ENCODE results near the gene NCOA1.
"Not testable (repeated sequence)": the region's sequence is repeated elsewhere in the genome, so short reads cannot be mapped to it uniquely, and the experiment has no call there.

Gene NCOA1

DNA sequence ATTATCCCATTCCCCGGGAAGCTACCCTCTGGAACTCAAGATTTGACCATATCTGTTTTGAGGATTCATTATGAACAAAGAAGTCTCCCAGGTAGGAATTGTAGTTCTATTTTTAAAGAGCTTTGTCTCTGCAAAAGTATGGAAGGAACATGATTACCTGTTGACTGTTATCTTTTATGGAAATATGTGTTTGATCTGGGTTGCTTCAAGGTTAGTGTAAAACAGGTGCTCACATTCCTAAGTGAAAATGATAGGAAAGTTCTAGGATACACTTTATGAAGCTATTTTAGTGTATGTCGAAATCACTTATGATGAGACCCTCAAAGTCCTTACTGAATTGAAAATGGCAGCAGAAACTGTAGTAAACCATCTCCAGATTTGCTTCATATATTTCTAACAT lies 153.0 kb downstream of the NCOA1 start:
- DNase-seq, result no peak

DNA sequence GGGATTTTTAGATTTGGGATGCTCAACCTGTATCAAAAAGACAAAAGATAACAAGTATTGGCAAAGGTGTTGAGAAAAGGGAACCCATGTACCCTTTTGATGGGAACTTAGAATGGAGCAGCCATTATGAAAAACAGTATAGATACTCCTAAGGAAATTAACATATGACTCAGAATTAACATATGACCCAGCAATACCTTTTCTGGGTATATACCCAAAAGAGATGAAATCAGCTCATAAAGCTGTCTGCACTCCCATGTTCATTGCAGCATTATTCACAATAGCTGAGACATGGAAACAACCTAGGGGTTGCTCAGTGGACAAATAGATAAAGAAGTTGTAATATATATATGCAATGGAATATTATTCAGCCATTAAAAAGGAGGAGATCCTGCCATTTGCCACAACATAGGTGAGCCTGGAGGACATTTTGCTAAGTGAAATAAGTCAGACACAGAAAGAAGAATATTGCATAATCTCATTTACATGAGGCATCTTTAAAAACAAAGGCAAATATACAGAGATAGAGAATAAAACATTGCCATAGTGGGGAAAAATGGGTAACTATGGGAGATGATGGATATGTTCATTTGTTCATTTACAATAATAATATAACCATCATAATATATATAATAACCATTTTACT lies 160.1 kb downstream of the NCOA1 start:
- no peak for DNase-seq

DNA sequence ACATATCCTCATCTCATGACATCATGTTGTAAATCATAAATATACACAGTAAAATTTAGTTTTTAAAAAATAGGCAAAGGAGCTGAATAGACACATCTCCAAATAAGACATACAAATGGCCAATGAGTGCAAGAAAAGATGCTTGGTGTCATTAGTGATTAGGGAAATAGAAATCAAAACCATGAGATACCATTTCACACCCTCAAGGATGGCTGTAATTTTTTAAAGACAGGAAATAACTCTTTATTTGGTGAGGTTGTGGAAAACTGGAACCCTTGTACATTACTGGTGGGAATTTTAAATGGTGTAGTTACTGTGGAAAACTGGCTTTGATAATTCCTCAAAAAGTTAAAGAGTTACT lies 160.6 kb downstream of the NCOA1 start:
- DNase-seq, result no peak

DNA sequence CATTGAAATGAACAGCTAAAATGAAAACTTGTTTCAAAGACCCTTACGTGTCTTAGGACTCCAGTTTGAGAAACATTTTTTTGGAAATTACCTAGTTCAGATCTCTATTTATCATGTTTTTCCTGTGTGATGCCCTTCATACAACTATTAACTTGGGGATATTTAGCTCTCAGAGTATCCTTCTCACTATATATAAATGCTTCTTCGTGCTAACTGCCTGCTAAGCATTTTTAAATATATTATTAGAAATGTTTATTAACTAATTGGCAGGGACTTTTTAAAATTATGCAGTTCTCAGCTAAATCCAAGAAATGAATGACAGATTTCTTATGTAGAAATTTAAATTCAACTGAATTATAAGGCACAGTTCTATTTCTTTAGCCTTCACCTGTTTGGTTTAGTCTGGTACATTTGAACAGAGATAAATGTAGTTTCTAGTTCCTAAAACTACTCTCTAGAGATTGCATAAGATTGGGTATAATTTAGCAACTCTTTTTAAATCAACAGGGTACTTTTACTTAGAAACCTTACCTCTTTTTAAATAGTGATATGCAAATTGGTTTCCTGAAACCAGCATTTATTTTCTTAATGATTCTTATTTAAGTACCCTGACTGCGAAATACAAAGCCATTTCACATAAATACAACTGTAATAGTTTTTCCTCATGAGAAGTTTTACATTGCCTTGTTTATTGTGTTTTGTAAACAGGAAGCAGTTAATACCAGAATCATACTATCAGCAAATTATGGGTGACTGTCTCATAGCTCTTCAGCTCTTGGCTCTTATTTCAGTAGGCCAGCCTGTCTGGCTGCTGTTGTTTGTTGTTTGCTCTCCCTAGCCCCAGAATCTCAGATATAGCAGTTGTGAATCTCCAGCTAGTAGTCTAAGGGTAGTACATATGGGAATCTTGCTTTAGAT lies 161.5 kb downstream of the NCOA1 start:
- DNase-seq, result no peak

DNA sequence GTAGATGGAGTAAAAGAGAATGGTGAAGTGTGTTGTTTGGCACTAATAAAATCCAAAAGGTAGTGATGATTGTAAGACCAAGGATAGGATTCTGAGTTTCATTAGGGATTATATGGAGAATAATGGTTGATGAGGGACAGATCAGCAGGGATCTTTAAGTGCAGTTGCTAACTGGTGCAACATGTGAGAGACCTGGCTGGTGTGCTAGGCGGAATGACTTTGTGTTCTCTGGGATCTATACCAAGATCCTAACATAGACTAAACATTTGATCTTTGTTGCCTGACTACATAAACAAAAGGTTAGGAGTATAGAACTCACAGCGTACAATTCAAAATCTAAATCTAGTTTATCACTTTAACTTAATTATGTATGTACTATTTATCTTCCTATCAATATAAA lies 166.8 kb downstream of the NCOA1 start:
- DNase-seq, result no peak

DNA sequence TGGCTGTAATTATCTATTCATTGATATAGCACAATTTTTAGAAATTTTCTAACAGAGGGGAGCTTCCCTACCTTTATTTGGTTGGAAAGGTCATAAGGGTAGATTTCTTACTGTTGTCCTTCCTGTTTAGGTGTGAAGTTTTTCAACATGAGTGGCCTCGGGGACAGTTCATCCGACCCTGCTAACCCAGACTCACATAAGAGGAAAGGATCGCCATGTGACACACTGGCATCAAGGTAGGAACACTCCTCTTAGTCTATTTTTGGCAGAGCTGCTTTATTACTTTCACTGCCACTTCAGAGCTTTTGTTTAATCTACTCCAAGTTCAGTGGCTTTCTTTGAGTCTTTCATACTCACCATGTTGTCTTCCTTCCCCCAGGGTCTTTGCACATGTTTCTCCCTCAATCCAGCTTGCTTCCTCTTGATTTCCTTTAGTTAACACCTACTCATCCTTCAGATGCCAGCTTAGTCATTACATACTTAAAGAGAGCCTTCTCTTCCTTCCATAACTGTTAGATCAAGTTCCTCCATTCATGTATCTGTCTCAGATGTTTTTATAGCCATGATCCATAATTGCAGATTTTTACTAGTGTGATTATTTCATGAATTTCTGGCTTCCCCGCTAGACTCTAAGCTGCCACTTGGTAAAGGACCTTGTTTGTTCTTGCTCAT lies 167.6 kb downstream of the NCOA1 start:
- no peak for DNase-seq

DNA sequence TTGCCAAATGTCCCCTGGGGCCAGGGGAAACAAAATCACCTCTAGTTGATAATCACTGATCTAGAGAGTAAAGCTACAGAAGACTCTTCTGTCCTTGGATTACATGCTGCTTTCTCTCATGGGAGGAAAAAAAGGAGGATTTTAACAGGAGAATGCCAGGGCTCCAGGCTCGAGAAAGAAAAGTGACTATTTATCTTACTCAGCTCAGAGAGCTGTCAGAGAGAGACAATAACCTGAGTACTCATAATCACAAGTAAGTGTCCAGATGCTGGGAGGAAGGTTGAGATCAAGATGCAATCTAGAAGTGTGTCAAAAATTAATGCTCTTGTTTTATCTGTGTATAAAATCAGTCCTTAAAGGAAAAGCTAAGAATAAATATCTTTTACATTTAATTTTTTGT lies 168.8 kb downstream of the NCOA1 start:
- no peak for DNase-seq

DNA sequence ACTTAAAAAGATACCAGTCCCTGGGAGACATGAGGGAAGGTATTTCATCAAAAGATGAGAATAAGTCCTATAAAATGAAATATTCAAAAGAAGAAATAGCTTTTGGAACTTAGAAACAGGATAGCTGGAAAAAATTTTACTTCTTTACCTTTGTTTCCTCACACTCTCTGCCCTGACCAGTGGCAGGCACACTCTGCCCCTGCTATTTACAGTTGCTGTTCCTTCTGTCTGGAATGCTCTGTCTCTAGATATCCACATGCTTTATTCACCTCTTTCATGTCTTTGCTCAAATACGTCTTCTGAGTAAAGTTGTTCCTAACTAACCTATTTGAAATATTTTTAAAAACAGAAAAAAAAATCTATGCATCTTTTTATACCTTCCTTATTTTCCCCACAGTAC lies 176.5 kb downstream of the NCOA1 start:
- no peak for DNase-seq

DNA sequence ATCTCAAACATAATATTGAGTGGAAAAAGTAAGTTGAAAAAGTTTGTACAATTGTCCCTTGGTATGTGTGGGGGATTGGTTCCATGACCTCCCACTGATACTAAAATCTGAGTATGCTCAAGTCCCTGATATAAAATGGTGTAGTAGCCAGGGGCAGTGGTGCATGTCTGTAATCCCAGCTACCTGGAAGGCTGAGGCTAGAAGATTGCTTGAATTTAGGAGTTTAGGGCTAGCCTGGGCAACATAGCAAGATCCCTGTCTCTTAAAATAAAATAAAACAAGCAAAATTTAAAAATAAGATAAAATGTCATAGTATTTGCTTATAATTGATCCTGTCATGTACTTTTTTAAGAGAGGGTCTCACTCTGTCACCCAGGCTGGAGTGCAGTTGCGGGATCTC lies 180.2 kb downstream of the NCOA1 start:
- DNase-seq, result no peak

DNA sequence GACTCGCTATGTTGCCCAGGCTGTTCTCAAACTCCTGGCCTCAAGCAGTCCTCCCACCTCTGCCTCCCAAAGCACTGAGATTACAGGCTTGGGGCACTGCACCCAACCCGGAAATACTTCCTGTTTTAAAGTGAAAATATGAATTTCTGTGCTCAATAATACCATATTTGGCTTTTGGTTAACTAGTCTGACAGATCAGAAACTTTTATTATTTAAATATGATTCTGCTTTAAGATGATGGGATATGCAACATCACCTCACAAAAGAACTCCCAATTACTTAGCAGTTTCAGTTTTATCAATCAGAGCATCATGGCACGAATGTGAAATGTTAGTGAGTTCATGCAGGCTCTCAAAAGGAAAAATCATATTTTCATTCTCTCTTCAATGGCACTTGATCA lies 181.5 kb downstream of the NCOA1 start:
- DNase-seq, result no peak

DNA sequence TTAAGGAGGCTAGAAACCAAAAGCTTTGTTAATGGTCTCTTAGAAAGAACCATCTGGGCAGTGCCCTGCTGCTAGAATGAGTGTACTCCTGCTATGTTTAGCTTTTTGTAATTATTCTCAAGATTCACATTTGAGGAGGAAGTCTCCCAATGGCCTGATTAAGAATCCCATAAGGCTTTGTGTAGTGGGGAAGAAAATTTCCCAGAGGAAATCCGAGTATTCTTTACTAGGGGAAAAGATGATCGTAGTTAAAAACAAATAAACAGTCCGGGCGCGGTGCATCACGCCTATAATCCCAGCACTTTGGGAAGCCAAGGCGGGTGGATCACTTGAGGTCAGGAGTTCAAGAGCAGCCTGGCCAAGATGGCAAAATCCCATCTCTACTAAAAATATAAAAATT lies 184.3 kb downstream of the NCOA1 start:
- DNase-seq, result no peak

DNA sequence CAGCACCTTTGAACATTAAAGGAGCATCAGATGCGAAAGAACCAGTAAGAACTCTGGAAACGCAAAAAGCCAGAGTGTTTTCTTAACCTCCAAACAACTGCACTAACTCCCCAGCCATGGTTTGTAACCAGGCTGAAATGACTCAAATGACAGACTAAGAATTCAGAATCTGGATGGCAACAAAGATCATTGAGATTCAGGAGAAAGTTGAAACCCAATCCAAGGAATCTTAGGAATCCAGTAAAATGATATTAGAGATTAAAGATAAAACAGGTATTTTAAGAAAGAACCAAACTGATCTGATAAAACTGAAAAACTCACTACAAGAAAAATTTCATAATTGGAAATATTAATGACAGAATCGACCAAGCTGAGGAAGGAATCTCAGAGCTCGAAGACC lies 185.4 kb downstream of the NCOA1 start:
- no peak for DNase-seq

DNA sequence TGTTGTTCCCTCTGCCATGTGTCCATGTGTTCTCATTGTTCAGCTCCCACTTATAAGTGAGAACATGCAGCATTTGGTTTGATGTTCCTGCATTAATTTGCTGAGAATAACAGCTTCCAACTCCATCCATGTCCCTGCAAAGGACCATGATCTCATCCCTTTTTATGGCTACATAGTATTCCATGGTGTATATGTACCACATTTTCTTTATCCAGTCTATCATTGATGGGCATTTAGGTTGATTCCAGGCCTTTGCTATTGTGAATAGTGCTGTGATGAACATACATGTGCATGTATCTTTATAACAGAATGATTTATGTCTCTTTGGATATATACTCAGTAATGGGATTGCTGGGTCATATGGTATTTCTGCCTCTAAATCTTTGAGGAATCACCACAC lies 187.0 kb downstream of the NCOA1 start:
- not testable (repeated sequence) for DNase-seq

DNA sequence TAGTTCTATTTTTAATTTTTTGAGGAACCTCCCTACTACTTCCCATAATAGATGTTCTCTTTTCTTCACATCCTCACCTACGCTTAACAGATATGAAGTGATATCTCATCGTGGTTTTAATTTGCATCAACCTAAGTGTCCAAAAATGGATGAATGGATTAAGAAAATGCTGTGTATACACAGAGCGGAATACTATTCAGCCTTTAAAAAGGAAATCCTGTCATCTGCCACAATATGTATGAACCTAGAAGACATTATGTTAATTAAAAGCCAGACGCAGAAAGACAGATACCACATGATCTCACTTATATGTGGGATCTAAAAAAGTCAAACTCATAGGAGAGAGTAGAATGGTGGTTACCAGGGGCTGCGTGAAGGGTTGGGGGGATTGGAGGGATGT lies 189.1 kb downstream of the NCOA1 start:
- no peak for DNase-seq

DNA sequence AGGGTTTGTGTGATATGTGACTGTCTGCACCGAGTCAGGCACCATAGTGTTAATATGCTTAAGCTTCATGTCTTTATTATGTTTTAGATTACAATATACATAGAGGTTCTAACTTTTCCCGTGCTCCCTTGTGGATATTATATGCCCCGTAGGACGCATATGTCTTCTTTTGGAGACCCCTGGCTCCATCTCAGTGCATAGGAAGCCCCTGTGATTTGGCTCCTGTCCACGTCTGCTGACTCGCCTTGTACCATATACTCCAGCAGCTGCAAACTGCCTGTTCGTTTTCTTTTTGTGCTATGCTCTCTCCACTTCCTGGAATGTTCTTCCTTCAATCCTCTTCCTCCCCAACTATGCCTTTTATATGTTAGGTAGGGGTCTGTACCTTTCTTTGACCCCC lies 191.2 kb downstream of the NCOA1 start:
- no peak for DNase-seq

DNA sequence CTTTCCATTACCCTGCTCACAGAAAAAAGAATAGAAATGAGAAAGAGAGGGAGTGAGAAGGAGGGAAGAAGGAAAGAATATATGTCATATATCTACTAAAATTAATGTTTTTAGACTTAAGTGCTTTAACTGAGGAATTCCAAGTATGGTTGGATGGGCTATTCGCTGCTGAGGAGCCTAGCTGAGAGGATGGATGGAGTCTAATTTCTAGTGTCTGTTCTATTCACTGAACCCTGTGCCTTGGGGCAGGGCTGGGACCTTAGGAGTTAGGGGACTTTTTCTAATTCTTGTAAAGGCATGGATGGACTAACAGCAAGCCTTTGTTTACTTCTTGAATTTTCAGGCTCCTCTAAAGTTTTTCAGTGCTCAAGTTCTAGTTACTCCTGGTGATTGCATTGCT lies 192.4 kb downstream of the NCOA1 start:
- DNase-seq, result no peak

DNA sequence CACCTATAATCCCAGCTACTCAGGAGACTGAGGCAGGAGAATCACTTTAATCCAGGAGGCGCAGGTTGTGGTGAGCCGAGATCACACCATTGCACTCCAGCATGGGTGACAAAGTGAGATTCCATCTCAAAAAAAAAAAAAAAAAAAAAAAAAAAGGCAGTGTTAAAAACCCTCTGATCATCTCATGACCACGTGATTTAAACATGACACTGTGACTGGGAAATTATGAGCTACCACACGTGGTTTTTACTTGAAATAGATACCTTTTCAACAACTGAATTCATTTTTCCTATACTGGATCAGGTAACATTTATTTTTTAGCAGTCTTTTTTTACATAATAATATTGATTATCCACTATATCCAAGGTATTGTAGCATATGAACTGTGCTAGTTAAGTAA lies 199.5 kb downstream of the NCOA1 start:
- DNase-seq, result no peak

DNA sequence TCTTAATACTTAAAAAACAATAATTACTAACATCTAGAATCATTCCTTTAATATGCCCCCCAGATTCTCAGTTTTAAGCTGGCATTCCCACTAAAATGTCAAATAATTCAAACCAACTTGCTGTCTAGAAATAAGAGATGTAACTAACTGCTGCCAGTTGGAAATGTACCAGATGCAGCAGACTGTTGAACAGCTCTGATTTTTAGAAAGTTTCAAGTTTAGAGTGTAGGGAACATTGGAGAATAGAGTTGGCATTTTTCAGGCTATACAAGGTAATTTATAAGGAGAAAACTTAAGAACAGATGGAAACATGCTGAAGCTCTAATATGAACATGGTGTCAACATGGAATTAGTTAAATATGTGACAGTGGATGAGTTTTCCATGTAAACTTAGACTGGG lies 200.8 kb downstream of the NCOA1 start:
- DNase-seq, result no peak

DNA sequence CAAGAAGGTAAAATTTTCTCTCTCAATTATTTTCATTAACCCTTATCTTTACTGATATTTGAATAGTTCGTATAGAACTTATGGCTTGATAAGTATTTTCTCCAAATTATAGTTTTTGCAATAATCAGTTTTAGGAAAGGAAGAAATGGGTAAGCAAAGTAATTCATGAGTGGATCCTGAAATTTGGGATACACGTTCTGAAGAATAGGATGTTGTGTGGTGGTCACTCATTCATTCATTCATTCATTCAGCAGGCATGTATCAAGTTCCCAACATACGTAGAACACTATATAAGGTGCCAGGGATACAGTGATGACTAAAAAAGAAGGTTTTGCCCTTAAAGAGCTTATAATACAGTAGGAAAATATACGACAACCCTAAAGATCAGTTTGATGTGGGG lies 206.7 kb downstream of the NCOA1 start:
- no peak for DNase-seq

DNA sequence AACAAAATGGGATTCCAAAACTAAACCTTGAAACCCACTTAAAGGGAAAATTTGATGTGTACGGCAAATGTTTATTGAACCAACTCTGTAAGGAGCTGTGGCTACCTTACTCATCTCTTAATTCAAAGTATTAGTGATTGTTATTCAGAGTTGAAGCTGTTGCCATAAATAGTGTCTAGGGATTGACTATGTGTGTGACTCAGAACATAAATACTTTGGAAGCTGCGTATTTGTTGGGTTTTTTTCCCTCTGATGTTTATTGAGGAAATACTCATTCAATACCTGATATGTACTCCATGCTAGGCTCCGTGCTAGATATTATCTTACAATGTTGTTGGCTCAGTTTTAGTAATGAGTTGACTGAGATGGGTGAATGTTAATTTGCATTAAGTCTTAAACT lies 211.7 kb downstream of the NCOA1 start:
- no peak for DNase-seq

DNA sequence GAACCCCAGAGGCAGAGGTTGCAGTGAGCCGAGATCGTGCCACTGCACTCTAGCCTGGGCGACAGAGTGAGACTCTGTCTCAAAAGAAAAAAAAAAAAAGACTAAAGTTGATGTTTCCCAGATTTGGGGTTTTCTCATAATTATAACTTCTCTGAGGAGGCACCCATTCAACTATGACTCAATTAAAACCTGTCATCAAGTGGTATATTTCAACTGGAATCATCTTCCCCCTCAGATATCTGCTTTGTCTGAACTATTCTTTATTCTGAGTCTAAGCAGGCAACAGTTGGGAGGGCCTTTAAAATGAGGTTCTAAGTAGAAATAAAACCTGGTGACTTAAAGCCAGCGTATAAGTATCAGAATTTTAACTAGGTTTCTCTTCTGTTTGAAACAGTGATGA lies 213.6 kb downstream of the NCOA1 start:
- no peak for DNase-seq

DNA sequence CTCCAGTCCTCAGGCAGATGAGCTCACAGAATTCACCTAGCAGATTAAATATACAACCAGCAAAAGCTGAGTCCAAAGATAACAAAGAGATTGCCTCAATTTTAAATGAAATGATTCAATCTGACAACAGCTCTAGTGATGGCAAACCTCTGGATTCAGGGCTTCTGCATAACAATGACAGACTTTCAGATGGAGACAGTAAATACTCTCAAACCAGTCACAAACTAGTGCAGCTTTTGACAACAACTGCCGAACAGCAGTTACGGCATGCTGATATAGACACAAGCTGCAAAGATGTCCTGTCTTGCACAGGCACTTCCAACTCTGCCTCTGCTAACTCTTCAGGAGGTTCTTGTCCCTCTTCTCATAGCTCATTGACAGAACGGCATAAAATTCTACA lies 216.1 kb downstream of the NCOA1 start:
- no peak for DNase-seq

DNA sequence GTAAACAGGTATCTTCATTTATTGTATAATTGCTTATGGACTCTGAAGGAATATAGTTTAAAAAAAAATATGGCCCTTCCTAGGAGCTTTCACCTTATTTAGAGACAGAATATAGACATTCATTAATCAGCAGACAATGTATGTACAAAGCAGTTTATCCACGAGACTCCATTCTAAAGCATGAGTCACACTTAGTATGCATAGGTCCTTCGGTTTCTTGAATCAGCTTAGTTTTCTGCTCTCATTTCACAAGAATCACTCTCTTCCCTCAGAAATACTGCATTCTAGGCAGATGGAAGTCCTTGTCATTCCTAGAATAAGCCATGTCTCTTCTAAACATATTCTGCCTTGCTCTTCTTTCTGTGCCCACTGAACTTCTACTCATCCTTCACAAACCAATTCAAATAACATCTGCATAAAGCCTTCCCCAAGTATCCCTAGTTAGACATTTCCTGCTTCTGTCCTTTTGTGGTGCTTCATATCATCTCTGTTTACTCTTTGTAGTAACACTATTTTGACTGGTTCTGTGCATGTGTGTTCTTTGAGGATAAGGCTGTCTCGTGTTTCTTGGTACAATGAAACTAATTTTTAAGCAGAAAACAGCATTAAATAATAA lies 217.6 kb downstream of the NCOA1 start:
- no peak for DNase-seq

DNA sequence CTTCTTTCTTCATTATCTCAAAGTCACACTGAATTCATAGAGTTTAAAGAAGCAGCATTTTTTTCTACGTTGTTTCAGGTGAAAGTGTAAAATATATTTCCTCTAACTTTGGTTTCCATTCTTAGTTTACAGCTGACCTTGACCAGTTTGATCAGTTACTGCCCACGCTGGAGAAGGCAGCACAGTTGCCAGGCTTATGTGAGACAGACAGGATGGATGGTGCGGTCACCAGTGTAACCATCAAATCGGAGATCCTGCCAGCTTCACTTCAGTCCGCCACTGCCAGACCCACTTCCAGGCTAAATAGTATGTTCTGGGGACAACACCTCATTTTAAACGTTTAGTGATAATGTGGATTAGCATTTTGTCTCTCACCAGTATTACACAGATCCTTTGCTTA lies 219.8 kb downstream of the NCOA1 start:
- no peak for DNase-seq

All from NCI-H1048 (cell line).